Neuron (in vitro differentiated cells): ENCODE measurements around the gene BLVRB.

Experiments used
- H2AFZ ChIP-seq: one replicate; pipeline ENCODE4 v1.6.1; 2013; ENCODE audit warnings: low read depth, mild to moderate bottlenecking, inconsistent platforms, low read length, moderate library complexity
- H3K27me3 ChIP-seq: one replicate; pipeline ENCODE4 v1.6.1; 2013; ENCODE audit warnings: low read length; ENCODE audit not compliant: insufficient read depth
- H3K36me3 ChIP-seq: one replicate; pipeline ENCODE4 v1.6.1; 2013; ENCODE audit warnings: low read length; ENCODE audit not compliant: insufficient read depth
- H3K4me1 ChIP-seq: one replicate; pipeline ENCODE4 v1.6.1; 2013; ENCODE audit warnings: low read length; ENCODE audit not compliant: insufficient read depth
- H3K4me3 ChIP-seq: 2 replicates; pipeline ENCODE4 v1.5.1; 2013; ENCODE audit warnings: mild to moderate bottlenecking, low read length, moderate library complexity
- H3K9me3 ChIP-seq: one replicate; pipeline ENCODE4 v1.6.1; 2013; ENCODE audit warnings: low read length

BLVRB gene

GRCh38 chr19:40420766-40421765 is 44.5 kb downstream of the BLVRB start:
- H2AFZ ChIP-seq, result peak overlapping the region; percentile 65
- no peaks in the 10 kb centered on the region for H3K9me3 ChIP-seq
- H3K27me3 ChIP-seq, result no peaks in the 10 kb centered on the region
- H3K4me1 ChIP-seq, result peaks cover 14% of the 10 kb centered on the region
- peak overlapping the region; percentile 56 for H3K4me3 ChIP-seq
- peaks cover 7% of the 10 kb centered on the region for H3K36me3 ChIP-seq

GRCh38 chr19:40420451-40420765 is 45.1 kb downstream of the BLVRB start:
- peaks cover 7% of the 10 kb centered on the region for H3K36me3 ChIP-seq
- H3K27me3 ChIP-seq, result no peaks in the 10 kb centered on the region
- peak overlapping the region; percentile 56 for H3K4me3 ChIP-seq
- peak overlapping the region; percentile 65 for H2AFZ ChIP-seq
- H3K9me3 ChIP-seq, result no peaks in the 10 kb centered on the region
- peaks cover 14% of the 10 kb centered on the region for H3K4me1 ChIP-seq

- Histone ChIP-seq H2AFZ (no peak overlapping the region), H3K4me1 (peaks cover 12% of the 10 kb centered on the region), H3K36me3 (peaks cover 7% of the 10 kb centered on the region), H3K27me3 (no peaks in the 10 kb centered on the region), H3K9me3 (no peaks in the 10 kb centered on the region), H3K4me3 (no peak overlapping the region)
Measured at GRCh38 chr19:40419780-40420179, 45.8 kb downstream of the BLVRB start.

GRCh38 chr19:40419066-40419612 is 46.4 kb downstream of the BLVRB start:
- peaks cover 7% of the 10 kb centered on the region for H3K4me1 ChIP-seq
- H3K4me3 ChIP-seq, result no peak overlapping the region
- H3K27me3 ChIP-seq, result no peaks in the 10 kb centered on the region
- no peaks in the 10 kb centered on the region for H3K9me3 ChIP-seq
- H2AFZ ChIP-seq, result no peak overlapping the region
- H3K36me3 ChIP-seq, result peaks cover 7% of the 10 kb centered on the region

DNA sequence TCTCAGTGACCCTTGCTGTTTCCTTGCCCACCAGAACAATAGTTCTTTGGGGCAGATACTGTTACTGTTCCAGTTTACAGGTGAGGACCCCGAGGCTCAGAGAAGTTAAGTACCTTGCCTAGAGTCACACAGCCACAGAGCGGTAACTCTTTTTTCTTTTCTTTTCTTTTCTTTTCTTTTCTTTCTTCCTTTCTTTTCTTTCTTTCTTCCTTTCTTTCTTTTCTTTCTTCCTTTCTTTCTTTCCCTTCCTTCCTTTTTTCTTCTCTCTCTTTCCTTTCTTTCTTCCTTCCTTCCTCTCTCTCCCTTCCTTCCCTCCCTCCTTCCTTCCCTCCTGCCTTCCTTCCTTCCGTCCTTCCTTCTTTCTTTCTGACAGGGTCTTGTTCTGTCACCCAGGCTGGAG is 47.5 kb downstream of the BLVRB start:
- Histone ChIP-seq H3K27me3 (no peaks in the 10 kb centered on the region), H3K4me3 (no peak overlapping the region), H3K9me3 (no peaks in the 10 kb centered on the region)

GRCh38 chr19:40417643-40417981 is 47.9 kb downstream of the BLVRB start:
- no peaks in the 10 kb centered on the region for H3K27me3 ChIP-seq
- H3K9me3 ChIP-seq, result no peaks in the 10 kb centered on the region
- H3K4me1 ChIP-seq, result peaks cover 12% of the 10 kb centered on the region
- peaks cover 1% of the 10 kb centered on the region for H3K36me3 ChIP-seq
- no peak overlapping the region for H3K4me3 ChIP-seq
- no peak overlapping the region for H2AFZ ChIP-seq

More for the DNA sequence above, 47.5 kb downstream of the BLVRB start:
- Histone ChIP-seq H3K36me3 (peaks cover 4% of the 10 kb centered on the region), H3K4me1 (peaks cover 12% of the 10 kb centered on the region), H2AFZ (no peak overlapping the region)

DNA sequence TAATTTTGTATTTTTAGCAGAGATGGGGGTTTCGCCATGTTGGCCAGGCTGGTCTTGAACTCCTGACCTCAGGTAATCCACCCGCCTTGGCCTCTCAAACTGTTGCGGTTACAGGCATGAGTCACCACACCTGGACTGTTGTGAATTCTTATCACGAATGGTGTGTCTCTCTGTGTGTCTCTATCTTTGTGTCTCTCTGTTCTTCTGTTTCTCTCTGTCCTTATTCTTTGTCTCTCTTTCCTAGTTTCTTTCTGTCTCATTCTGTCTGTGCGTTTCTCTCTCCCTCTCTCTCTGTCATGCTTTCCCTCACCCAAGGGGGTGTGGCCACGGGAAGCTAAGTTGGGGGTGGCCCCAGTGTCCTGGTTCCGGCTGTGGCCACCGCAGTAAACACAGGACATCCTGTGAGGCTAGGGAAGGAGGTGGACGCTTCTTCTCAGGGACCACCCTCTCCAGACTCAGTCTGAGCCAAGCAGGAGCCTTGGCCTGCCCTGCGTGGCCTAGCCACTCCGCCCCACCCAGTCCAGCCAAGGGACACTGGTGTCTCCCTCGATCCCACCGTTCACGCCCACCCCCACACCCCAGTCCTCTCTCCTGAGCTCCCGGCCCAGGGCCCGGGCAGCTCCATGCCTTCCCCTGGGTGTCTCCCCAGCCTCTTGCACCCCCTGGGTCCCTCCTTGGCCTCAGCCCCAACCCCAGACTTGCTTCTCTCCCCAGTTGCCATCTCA is 48.5 kb downstream of the BLVRB start:
- Histone ChIP-seq H3K36me3 (no peaks in the 10 kb centered on the region), H3K9me3 (no peaks in the 10 kb centered on the region), H3K4me1 (peaks cover 12% of the 10 kb centered on the region), H3K27me3 (no peaks in the 10 kb centered on the region), H2AFZ (no peak overlapping the region), H3K4me3 (no peak overlapping the region)

DNA sequence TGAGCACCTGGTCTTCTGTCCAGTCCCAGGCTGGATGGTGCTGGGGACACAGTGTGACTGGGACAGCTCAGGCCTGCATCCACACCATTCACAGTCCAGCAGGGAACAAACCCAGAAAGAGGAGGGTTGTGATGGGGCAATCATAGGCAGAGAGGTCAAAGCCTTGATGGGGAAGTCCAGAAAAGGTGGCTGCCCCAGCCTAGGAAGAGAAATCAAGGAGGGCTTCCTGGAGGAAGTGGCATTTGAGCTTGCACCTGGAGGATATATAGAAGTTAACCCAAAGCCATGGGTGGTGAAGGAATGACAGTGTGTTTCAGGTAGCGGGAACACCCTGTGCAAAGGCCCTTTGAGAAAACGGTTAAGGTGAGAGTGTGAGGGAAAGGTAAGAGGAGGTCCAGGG is 49.8 kb downstream of the BLVRB start:
- Histone ChIP-seq H3K27me3 (no peaks in the 10 kb centered on the region), H3K36me3 (no peaks in the 10 kb centered on the region), H2AFZ (no peak overlapping the region), H3K4me1 (peaks cover 10% of the 10 kb centered on the region), H3K4me3 (no peak overlapping the region), H3K9me3 (no peaks in the 10 kb centered on the region)

DNA sequence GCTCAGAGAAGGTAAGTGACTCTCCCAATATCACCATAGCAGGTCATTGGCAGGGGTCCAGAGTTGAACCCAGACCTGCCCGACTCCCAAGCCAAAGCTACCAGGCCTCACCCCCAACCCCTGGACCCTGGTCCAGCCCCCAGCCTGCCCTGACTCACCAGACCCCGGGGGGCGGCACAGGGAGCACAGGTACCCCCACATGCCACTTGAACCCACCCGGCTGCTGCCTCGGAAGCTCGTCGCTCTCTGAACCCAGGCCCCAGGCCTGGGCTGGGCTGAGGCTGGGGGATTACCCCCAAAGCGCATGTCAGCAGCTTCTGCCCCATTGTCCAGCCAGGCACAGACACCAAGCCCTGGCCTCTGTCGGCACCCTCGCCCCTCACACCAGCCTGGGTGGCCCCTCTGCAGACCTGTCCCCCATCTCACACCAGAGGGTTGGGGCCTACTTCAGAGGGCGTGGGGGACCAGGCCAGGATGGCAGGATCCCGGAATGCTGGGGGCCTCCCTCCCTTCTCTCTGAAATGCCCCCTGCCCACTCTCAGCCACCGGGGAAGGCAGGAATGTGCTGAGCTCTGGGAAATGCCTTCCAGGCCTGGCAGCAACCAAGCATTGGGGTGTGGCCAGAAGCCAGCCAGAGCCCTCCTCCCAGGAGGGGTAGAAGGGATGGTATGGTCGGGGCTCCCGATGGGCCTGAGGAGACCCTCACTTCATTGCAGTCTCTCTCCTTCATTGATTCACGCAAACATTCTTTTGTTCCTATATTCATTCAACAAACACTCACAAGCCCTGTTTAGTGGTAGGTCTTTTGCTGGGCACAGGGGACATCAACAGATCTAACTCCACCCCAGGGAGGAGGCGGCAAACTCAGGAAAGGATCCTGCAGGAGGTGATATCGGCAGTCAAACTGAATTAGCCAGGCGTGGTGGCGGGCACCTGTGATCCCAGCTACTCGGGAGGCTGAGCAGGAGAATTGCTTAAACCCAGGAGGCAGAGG is 50.7 kb downstream of the BLVRB start:
- Histone ChIP-seq H3K27me3 (no peaks in the 10 kb centered on the region), H3K9me3 (no peaks in the 10 kb centered on the region), H3K4me1 (peaks cover 16% of the 10 kb centered on the region), H2AFZ (no peak overlapping the region), H3K4me3 (no peak overlapping the region), H3K36me3 (no peaks in the 10 kb centered on the region)

- Histone ChIP-seq H3K9me3 (no peaks in the 10 kb centered on the region), H3K4me1 (peaks cover 19% of the 10 kb centered on the region), H3K27me3 (no peaks in the 10 kb centered on the region), H2AFZ (no peak within 1 kb of the TSS), H3K36me3 (no peaks in the 10 kb centered on the region), H3K4me3 (no peak within 1 kb of the TSS)
Measured at GRCh38 chr19:40413291-40413845, 52.2 kb downstream of the BLVRB start, which contains the start of gene PRX. Gene PRX, minus strand, starts transcription at chr19:40413378. Its CDS starts 5,446 bp downstream, at chr19:40407932.

GRCh38 chr19:40412866-40413265 is 52.7 kb downstream of the BLVRB start:
- H3K4me3 ChIP-seq, result no peak overlapping the region
- H3K4me1 ChIP-seq, result peaks cover 19% of the 10 kb centered on the region
- no peaks in the 10 kb centered on the region for H3K27me3 ChIP-seq
- H3K9me3 ChIP-seq, result no peaks in the 10 kb centered on the region
- H2AFZ ChIP-seq, result no peak overlapping the region
- H3K36me3 ChIP-seq, result no peaks in the 10 kb centered on the region

GRCh38 chr19:40411958-40412499 is 53.5 kb downstream of the BLVRB start:
- H3K4me3 ChIP-seq, result no peak overlapping the region
- no peaks in the 10 kb centered on the region for H3K9me3 ChIP-seq
- H3K4me1 ChIP-seq, result peaks cover 16% of the 10 kb centered on the region
- H2AFZ ChIP-seq, result no peak overlapping the region
- no peaks in the 10 kb centered on the region for H3K27me3 ChIP-seq
- H3K36me3 ChIP-seq, result no peaks in the 10 kb centered on the region
